Measurements from ENCODE around the gene CCDC24. TPM values are rescaled to one million over a fixed set of nuclear protein-coding genes. Genes with fewer than 3 reads are reported as not detected.

Gene CCDC24
- total and polyA plus RNA-seq, 2 donors (not counting 3 experiments of a cell fraction or from before 2014, with no cell fraction given), result 2.2 to 3.1 TPM

DNA sequence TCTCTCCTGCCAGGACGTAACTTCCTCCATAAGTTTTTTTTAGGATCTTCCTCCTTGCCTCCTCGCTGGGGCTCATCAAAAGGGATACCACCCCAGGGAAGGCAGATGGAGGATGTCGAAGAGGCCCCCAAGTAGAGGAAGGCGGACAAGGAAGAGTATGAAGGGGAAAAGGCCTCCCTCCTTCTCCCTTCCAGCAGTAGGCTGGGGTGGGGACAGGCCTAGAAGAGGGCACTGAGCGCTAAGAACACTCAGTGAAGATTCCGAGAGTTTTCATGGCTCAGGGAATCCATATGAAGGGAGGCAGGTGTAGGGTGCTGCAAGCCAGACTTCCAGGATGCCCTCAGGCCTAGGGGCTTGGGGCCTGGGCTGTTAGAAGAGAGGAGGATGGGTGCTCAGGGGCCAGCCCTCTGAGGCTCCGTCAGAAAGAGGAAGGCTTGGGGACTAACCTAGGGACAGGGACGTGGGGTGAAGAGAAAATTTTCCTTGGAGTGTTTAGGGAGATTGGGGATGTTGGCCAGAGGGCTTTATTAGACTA is 41.7 kb downstream of the CCDC24 start:
- Histone ChIP-seq H3K9me3 (replicated peaks; ENCODE audit: control insufficient read depth, insufficient read depth, low read length) (no peaks in the 10 kb centered on the region), H3K9ac (replicated peaks; ENCODE audit: extremely low read depth, insufficient read depth, low read length) (no peak overlapping the region), H3K79me2 (ENCODE audit: control insufficient read depth, insufficient read depth, low read length) (no peaks in the 10 kb centered on the region), H3K4me2 (ENCODE audit: insufficient read depth, low read length) (no peak overlapping the region), H4K20me1 (replicated peaks; ENCODE audit: control insufficient read depth, extremely low read depth, insufficient read depth, low read length) (no peaks in the 10 kb centered on the region), H3K27me3 (ENCODE audit: control insufficient read depth in 2 of 2, insufficient read depth in 2 of 2, low read length in 2 of 2) (no peaks in the 10 kb centered on the region), H3K27ac (ENCODE audit: insufficient read depth, low read depth, low read length) (no peak overlapping the region), H3K4me3 (replicated peaks in 1 of 3; ENCODE audit: insufficient read depth in 1 of 3, low read depth in 1 of 3, low read length in 3 of 3) (no peak overlapping the region), H3K36me3 (ENCODE audit: control insufficient read depth in 2 of 2, extremely low read depth in 1 of 2, insufficient read depth in 2 of 2, low read length in 2 of 2) (no peaks in the 10 kb centered on the region), H2AFZ (ENCODE audit: low read depth, low read length) (no peak overlapping the region), H3K9me1 (replicated peaks; ENCODE audit: control insufficient read depth, extremely low read depth, insufficient read depth, low read length) (no peaks in the 10 kb centered on the region), H3K4me1 (ENCODE audit: control insufficient read depth, extremely low read depth, insufficient read depth, low read length) (peaks cover 7% of the 10 kb centered on the region)
- POLR2A ChIA-PET, result no interaction called here
- no TSS peak for BruUV-seq (replicated peaks)
- dilution Hi-C loops (cut with MboI; ENCODE audit: extremely low pct_ligation_motif_present, low sequenced_read_pairs), result no loop called here
- no peak for DNase-seq (ENCODE audit: low read depth, low spot score)
- CTCF ChIA-PET, result interaction anchor here (1.2 to 4.8 kb wide), 3 partner anchors 14 to 270 kb away, joined by 3 to 101 read pairs (median 7); no protein-coding TSS in a partner anchor
- TF ChIP-seq GATA2 (IDR thresholded peaks at IDR 0.05; ENCODE audit: insufficient read depth, insufficient read length, low read depth, low read length) (no peak), JUN (IDR thresholded peaks at IDR 0.05; ENCODE audit: borderline replicate concordance, insufficient read depth, insufficient read length, low read depth) (no peak), MYC (IDR thresholded peaks at IDR 0.05; ENCODE audit: low read depth, low read length) (no peak), POLR2AphosphoS5 (IDR thresholded peaks at IDR 0.05; ENCODE audit: insufficient read depth, low read depth, low read length) (no peak), POLR2A (IDR thresholded peaks at IDR 0.05; ENCODE audit: low read depth, low read length) (no peak), EZH2 (IDR thresholded peaks at IDR 0.05; ENCODE audit: borderline replicate concordance, low read depth, low read length, severe bottlenecking) (no peak), FOS (IDR thresholded peaks at IDR 0.05; ENCODE audit: borderline replicate concordance, insufficient read depth, low read length) (no peak)
- TF ChIP-seq, protein P1, sequence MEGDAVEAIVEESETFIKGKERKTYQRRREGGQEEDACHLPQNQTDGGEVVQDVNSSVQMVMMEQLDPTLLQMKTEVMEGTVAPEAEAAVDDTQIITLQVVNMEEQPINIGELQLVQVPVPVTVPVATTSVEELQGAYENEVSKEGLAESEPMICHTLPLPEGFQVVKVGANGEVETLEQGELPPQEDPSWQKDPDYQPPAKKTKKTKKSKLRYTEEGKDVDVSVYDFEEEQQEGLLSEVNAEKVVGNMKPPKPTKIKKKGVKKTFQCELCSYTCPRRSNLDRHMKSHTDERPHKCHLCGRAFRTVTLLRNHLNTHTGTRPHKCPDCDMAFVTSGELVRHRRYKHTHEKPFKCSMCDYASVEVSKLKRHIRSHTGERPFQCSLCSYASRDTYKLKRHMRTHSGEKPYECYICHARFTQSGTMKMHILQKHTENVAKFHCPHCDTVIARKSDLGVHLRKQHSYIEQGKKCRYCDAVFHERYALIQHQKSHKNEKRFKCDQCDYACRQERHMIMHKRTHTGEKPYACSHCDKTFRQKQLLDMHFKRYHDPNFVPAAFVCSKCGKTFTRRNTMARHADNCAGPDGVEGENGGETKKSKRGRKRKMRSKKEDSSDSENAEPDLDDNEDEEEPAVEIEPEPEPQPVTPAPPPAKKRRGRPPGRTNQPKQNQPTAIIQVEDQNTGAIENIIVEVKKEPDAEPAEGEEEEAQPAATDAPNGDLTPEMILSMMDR (IDR thresholded peaks at IDR 0.05; ENCODE audit: extremely low read depth in 1 of 2, insufficient read depth in 1 of 2, low read depth in 1 of 2, low read length in 2 of 2), result no peak
- TF ChIP-seq, protein P2, sequence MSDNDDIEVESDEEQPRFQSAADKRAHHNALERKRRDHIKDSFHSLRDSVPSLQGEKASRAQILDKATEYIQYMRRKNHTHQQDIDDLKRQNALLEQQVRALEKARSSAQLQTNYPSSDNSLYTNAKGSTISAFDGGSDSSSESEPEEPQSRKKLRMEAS (IDR thresholded peaks at IDR 0.05; ENCODE audit: insufficient read depth, insufficient read length), result no peak
- FAIRE-seq, result no peak
- intact Hi-C loops (cut with micrococcal nuclease), result loop anchor here (5.0 kb wide), 1 partner anchor 41 kb away; the partner anchor contains the start of gene CCDC24

Data from endothelial cell of umbilical vein (primary cell).